Psoas muscle (tissue), 8 donors: ENCODE measurements around the gene ERV3-1. TPM values are rescaled to one million over a fixed set of nuclear protein-coding genes. Genes with fewer than 3 reads are reported as not detected.

ENCODE experiments used
- ATAC-seq, 4 donors: fragments of 200-7000 bp; cut with Tn5 transposase; one replicate each; pipeline ENCODE4 v1.9.1; 2020; ENCODE audit warnings: moderate library complexity in 3 of 4, mild to moderate bottlenecking in 2 of 4
- DNase-seq, 2 donors: peaks; one replicate each; pipeline ENCODE4 v3.0.0-alpha.2; 2020
- H3K27ac ChIP-seq: fragments of 200-600 bp; one replicate; pipeline ENCODE4 v1.8.0; 2022
- H3K27me3 ChIP-seq, 3 donors: fragments of 200-600 bp in 1 of 3; one replicate each; pipeline versions ENCODE4 v1.6.1 to v1.8.0; 2013 to 2022; ENCODE audit warnings: low read length in 2 of 3, mild to moderate bottlenecking in 2 of 3, moderate library complexity in 1 of 3; ENCODE audit not compliant: insufficient read depth in 3 of 3
- H3K36me3 ChIP-seq, 2 donors: fragments of 200-600 bp in 1 of 2; one replicate each; pipeline versions ENCODE4 v1.6.1 to v1.8.0; 2013 to 2022; ENCODE audit warnings: low read depth in 1 of 2, mild to moderate bottlenecking in 1 of 2, moderate library complexity in 1 of 2; ENCODE audit not compliant: insufficient read depth in 1 of 2
- H3K4me1 ChIP-seq: fragments of 200-600 bp; one replicate; pipeline ENCODE4 v1.8.0; 2022
- H3K4me3 ChIP-seq: fragments of 200-600 bp; one replicate; pipeline ENCODE4 v1.8.0; 2022; ENCODE audit warnings: mild to moderate bottlenecking
- H3K9me3 ChIP-seq: fragments of 200-600 bp; one replicate; pipeline ENCODE4 v1.8.0; 2022
- WGBS, 3 donors: extraction: QIAGEN DNeasy Blood & Tissue Kit; methylation state at CpG; one replicate each; pipeline versions ENCODE4 v1.1.6 to v1.1.7; 2013; 5-methylcytosine and 5-hydroxymethylcytosine counted together
- intact Hi-C, 2 donors: fragments of 100-400 bp; cut with DNase I; formaldehyde crosslinking; loops; one replicate each; pipeline versions ENCODE4 v1.11.0 to v1.14.2; 2022
- polyA plus RNA-seq, 3 donors: library from polyadenylated mRNA; stranded (reverse); fragments of 200-250 nt; gene quantifications; one replicate each; pipeline ENCODE4 v1.2.3, GENCODE V29; 2013
- total RNA-seq, 4 donors: library from RNA; stranded (reverse); fragmentation: NEBNext Ultra II Directional in 2 of 4; extraction: Animal tissue kit (Norgen Biotek cat#: 25700) in 2 of 4; gene quantifications; one replicate each; pipeline versions ENCODE4 v1.2.1 to v1.2.4, GENCODE V29; 2021 to 2023
- TF ChIP-seq, protein P1 (sequence below): fragments of 200-600 bp; IDR thresholded peaks from one replicate; pipeline ENCODE4 v1.8.0; 2022; ENCODE audit warnings: antibody characterized with exemption
- donor health status: healthy with polysubstance abuse.
- donor health status: DM: no; HTN: no; CAD: no; lungs with moderate emphysema.
- donor health status: Bipolar disorder and iron deficiency.
- donor health status: healthy.
- donor health status: DM: yes; HTN: yes; CAD: no.
- donor health status: DM: no; HTN: no; CAD: no.
- donor health status: DM: no; HTN: no; CAD: no.
- donor health status: DM: yes; HTN: yes; CAD: no.

The ERV3-1 gene
- total and polyA plus RNA-seq, 7 donors: 0.80 to 7.2 (median 3.0) TPM

DNA sequence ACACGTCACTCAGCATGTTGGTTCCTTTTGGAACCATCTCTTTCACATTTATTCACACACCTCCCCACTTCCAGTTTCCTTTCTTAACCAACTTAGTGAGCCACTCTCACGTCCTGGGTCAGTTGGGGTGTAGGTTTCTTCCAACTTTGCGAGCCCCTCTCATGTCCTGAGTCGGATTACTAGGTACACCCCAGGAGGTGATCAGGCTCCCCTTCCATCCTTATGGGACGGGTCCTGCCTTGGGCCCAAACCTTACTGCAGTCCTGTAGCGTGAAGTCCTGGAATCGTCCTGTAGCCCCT lies 7.7 kb downstream of the ERV3-1 start:
- Histone ChIP-seq H3K4me1 (peaks cover 10% of the 10 kb centered on the region), H3K4me3 (no peak overlapping the region), H3K27me3 (no peaks in the 10 kb centered on the region), H3K27ac (peak overlapping the region; percentile 78), H3K36me3 (no peaks in the 10 kb centered on the region), H3K9me3 (peaks cover 3% of the 10 kb centered on the region)
- TF ChIP-seq, protein P1, sequence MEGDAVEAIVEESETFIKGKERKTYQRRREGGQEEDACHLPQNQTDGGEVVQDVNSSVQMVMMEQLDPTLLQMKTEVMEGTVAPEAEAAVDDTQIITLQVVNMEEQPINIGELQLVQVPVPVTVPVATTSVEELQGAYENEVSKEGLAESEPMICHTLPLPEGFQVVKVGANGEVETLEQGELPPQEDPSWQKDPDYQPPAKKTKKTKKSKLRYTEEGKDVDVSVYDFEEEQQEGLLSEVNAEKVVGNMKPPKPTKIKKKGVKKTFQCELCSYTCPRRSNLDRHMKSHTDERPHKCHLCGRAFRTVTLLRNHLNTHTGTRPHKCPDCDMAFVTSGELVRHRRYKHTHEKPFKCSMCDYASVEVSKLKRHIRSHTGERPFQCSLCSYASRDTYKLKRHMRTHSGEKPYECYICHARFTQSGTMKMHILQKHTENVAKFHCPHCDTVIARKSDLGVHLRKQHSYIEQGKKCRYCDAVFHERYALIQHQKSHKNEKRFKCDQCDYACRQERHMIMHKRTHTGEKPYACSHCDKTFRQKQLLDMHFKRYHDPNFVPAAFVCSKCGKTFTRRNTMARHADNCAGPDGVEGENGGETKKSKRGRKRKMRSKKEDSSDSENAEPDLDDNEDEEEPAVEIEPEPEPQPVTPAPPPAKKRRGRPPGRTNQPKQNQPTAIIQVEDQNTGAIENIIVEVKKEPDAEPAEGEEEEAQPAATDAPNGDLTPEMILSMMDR: no peak
- intact Hi-C loops: no loop called here
- DNase-seq (no peak), ATAC-seq (peak; percentile 2 to 12 (median 6))
- 98 to 99% (median 98%) methylated on average over 7 of the region's 7 CpGs for WGBS, 3 donors

- Histone ChIP-seq H3K4me1 (peaks cover 10% of the 10 kb centered on the region), H3K27ac (peak overlapping the region; percentile 78), H3K9me3 (peaks cover 3% of the 10 kb centered on the region), H3K27me3 (no peaks in the 10 kb centered on the region), H3K4me3 (peak overlapping the region; percentile 36), H3K36me3 (no peaks in the 10 kb centered on the region)
- intact Hi-C loops: no loop called here
- DNase-seq: peak; percentile 16 to 59
- 59 to 70% (median 67%) methylated on average over 8 of the region's 8 CpGs for WGBS, 3 donors
- peak; percentile 86 to 94 (median 91) for ATAC-seq
- TF ChIP-seq, protein P1: no peak
These were observed 8.5 kb downstream of the ERV3-1 start for GRCh38 chr7:64997927-64998391.

DNA sequence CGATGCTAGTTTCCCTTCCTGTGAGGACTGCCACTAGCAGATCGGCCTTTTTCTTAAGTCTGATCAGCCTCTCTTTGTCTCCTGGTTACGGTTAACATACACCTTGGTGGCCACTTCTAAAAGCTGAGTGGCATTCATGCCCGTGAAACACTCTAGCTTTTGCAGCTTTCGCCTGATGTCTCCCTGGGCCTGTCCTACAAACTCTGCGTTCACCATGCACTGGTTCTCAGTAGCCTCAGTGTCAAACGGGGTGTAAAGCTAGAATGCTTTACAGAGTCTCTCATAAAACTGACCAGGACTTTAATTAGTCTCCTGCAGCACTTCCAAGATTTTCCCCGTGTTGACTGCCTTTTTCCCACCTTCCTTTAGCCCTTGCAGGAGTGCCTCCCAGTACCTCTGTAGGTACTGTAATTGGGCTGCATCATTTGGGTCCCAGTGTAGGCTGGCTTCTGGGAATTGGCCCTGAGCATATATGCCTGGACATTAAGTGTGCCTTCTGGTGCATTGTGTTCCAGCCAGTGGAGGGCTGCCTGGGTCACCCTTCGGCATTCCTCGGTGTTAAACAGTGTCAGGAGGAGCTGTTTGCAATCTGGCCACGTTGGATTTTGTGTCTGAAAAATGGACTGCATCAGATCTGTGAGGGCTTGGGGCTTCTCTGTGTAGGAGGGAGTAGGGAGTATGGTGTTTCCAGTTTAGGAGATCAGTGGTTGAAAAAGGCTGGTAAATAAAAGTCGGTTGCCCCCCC lies 9.2 kb downstream of the ERV3-1 start:
- ATAC-seq (peak in 2 of 4 donors; percentile 16 to 35), DNase-seq (no peak)
- Histone ChIP-seq H3K4me3 (peak overlapping the region; percentile 36), H3K4me1 (peaks cover 10% of the 10 kb centered on the region), H3K36me3 (no peaks in the 10 kb centered on the region), H3K9me3 (peaks cover 3% of the 10 kb centered on the region), H3K27ac (peak overlapping the region; percentile 78), H3K27me3 (no peaks in the 10 kb centered on the region)
- WGBS, 3 donors: 84 to 93% (median 86%) methylated on average over 12 of the region's 12 CpGs
- intact Hi-C loops: no loop called here
- TF ChIP-seq, protein P1: no peak

GRCh38 chr7:64996305-64996704 lies 10.2 kb downstream of the ERV3-1 start:
- no peak for ATAC-seq
- 96 to 100% (median 98%) methylated on average over 2 of the region's 2 CpGs for whole genome bisulfite sequencing, 3 donors
- peaks cover 3% of the 10 kb centered on the region for H3K9me3 ChIP-seq

More at GRCh38 chr7:64996305-64996704, 10.2 kb downstream of the ERV3-1 start:
- Histone ChIP-seq H3K27ac (no peak overlapping the region), H3K4me1 (peaks cover 10% of the 10 kb centered on the region), H3K4me3 (no peak overlapping the region), H3K36me3 (no peaks in the 10 kb centered on the region), H3K27me3 (no peaks in the 10 kb centered on the region)
- TF ChIP-seq, protein P1: no peak
- DNase-seq: no peak
- intact Hi-C loops: no loop called here
